CD8-positive, alpha-beta memory T cell (primary cell): ENCODE measurements around the gene PUS7. TPM values are rescaled to one million over a fixed set of nuclear protein-coding genes. Genes with fewer than 3 reads are reported as not detected.

Source experiments
- CTCF ChIA-PET: fragments of 350-600 bp; sonication (Branson Sonifier 250); formaldehyde crosslinking; loops from one replicate; lab custom pipeline; 2021; ENCODE audit warnings: antibody characterized with exemption; lab: Charles Lee
- POLR2A ChIA-PET: fragments of 350-600 bp; sonication (Branson Sonifier 250); formaldehyde crosslinking; loops from one replicate; lab custom pipeline; 2021; ENCODE audit warnings: antibody characterized with exemption; lab: Charles Lee
- DNase-seq, 5 donors: peaks; one replicate each; pipeline versions ENCODE4 v3.0.0 to v3.0.0-alpha.2; 2020 to 2022; ENCODE audit warnings: mixed read lengths in 1 of 5
- H3K27ac ChIP-seq: one replicate; pipeline ENCODE4 v1.7.0; 2013; ENCODE audit warnings: low read depth, mild to moderate bottlenecking, low read length, moderate library complexity
- H3K27me3 ChIP-seq: 2 replicates; pipeline ENCODE4 v1.7.0; 2013; ENCODE audit warnings: low read length, mild to moderate bottlenecking; ENCODE audit not compliant: insufficient read depth, poor library complexity, severe bottlenecking
- H3K36me3 ChIP-seq: 2 replicates; pipeline ENCODE4 v1.7.0; 2013; ENCODE audit warnings: mild to moderate bottlenecking, low read length, moderate library complexity; ENCODE audit not compliant: insufficient read depth
- H3K4me1 ChIP-seq: 2 replicates; pipeline ENCODE4 v1.7.0; 2013; ENCODE audit warnings: mild to moderate bottlenecking, low read length, moderate library complexity; ENCODE audit not compliant: insufficient read depth
- H3K4me3 ChIP-seq: 2 replicates; pipeline ENCODE4 v1.7.0; 2013; ENCODE audit warnings: mild to moderate bottlenecking, low read length
- H3K9me3 ChIP-seq: 2 replicates; pipeline ENCODE4 v1.7.0; 2013; ENCODE audit warnings: mild to moderate bottlenecking, low read length
- H3K27ac Mint-ChIP-seq, 8 donors: one replicate each; pipeline ENCODE4 v1.8.0; 2020 to 2021; ENCODE audit warnings: mixed read lengths in 8 of 8, mild to moderate bottlenecking in 6 of 8, inconsistent platforms in 3 of 8, moderate library complexity in 3 of 8
- H3K27me3 Mint-ChIP-seq, 2 donors: one replicate each; pipeline ENCODE4 v1.8.0; 2020 to 2021; ENCODE audit warnings: mixed read lengths in 2 of 2, mild to moderate bottlenecking in 1 of 2, moderate library complexity in 1 of 2
- H3K36me3 Mint-ChIP-seq, 3 donors: one replicate each; pipeline ENCODE4 v1.8.0; 2020 to 2021; ENCODE audit warnings: mixed read lengths in 3 of 3, inconsistent platforms in 1 of 3, mild to moderate bottlenecking in 1 of 3
- H3K4me1 Mint-ChIP-seq, 3 donors: one replicate each; pipeline ENCODE4 v1.8.0; 2020 to 2021; ENCODE audit warnings: mixed read lengths in 3 of 3, inconsistent platforms in 1 of 3, mild to moderate bottlenecking in 1 of 3
- H3K4me3 Mint-ChIP-seq, 7 donors: one replicate each; pipeline ENCODE4 v1.8.0; 2020 to 2021; ENCODE audit warnings: mixed read lengths in 7 of 7, mild to moderate bottlenecking in 6 of 7, moderate library complexity in 4 of 7, inconsistent platforms in 2 of 7
- H3K9me3 Mint-ChIP-seq, 5 donors: one replicate each; pipeline ENCODE4 v1.8.0; 2020 to 2022; ENCODE audit warnings: mixed read lengths in 5 of 5, mild to moderate bottlenecking in 3 of 5, moderate library complexity in 2 of 5, inconsistent platforms in 1 of 5
- polyA plus RNA-seq: library from polyadenylated mRNA; unstranded; fragments of 300-500 nt; fragmentation: Illumina TruSeq; gene quantifications from one replicate; pipeline ENCODE4 v1.2.3, GENCODE V29; 2021
- total RNA-seq, 2 experiments: library from RNA; stranded (reverse); gene quantifications; one replicate each; pipeline ENCODE4 v1.2.3, GENCODE V29; 2021

The PUS7 gene
- total and polyA plus RNA-seq, 3 experiments from 2014 or later, result 5.2 to 31.6 (median 30.4) TPM

DNA sequence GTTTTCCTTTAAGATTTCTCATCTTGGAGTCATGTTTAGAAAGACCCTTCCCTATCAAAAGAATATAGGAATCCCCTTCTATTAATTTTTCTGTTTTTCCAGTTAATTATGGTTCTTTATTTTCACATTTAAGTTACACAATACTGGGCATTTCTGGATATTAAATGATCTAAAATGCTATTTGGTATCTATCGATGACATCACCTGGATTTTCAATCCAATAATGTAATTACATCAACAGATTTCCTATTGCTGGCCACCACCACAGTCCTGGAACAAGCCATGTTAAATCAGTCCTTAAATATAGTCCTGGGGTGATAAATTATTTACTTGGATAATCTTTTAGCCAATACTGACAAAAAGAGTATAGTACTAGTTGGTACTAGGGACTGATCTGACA, 48.0 kb downstream of the PUS7 start:
- CTCF ChIA-PET, result no interaction called here
- no peaks in the 10 kb centered on the region for H3K27me3 ChIP-seq
- H3K27ac ChIP-seq, result no peak overlapping the region
- no peak for DNase-seq
- POLR2A ChIA-PET, result no interaction called here
- no peaks in the 10 kb centered on the region for H3K4me1 ChIP-seq
- H3K4me1 Mint-ChIP-seq, result peaks cover 0 to 9% (median 8%) of the 10 kb centered on the region in 3 donors
- no peaks in the 10 kb centered on the region for H3K9me3 ChIP-seq
- no peak overlapping the region for H3K27ac Mint-ChIP-seq
- no peaks in the 10 kb centered on the region for H3K9me3 Mint-ChIP-seq
- H3K36me3 ChIP-seq, result no peaks in the 10 kb centered on the region
- peaks cover 3 to 8% (median 3%) of the 10 kb centered on the region in 3 donors for H3K36me3 Mint-ChIP-seq
- H3K4me3 ChIP-seq, result no peak overlapping the region
- H3K27me3 Mint-ChIP-seq, result no peaks in the 10 kb centered on the region
- no peak overlapping the region for H3K4me3 Mint-ChIP-seq

GRCh38 chr7:105473163-105473562, 48.9 kb downstream of the PUS7 start:
- H3K36me3 Mint-ChIP-seq, result peaks cover 3 to 7% (median 3%) of the 10 kb centered on the region in 3 donors
- no peak overlapping the region for H3K27ac Mint-ChIP-seq
- DNase-seq, result no peak
- Histone ChIP-seq H3K27ac (no peak overlapping the region), H3K4me3 (no peak overlapping the region), H3K36me3 (no peaks in the 10 kb centered on the region), H3K27me3 (no peaks in the 10 kb centered on the region), H3K9me3 (no peaks in the 10 kb centered on the region), H3K4me1 (no peaks in the 10 kb centered on the region)
- H3K4me1 Mint-ChIP-seq, result peaks cover 0 to under 1% (median under 1%) of the 10 kb centered on the region in 3 donors
- no peaks in the 10 kb centered on the region for H3K9me3 Mint-ChIP-seq
- H3K4me3 Mint-ChIP-seq, result no peak overlapping the region
- CTCF ChIA-PET, result no interaction called here
- POLR2A ChIA-PET, result no interaction called here
- H3K27me3 Mint-ChIP-seq, result no peaks in the 10 kb centered on the region

- Histone ChIP-seq H3K36me3 (no peaks in the 10 kb centered on the region), H3K4me1 (no peaks in the 10 kb centered on the region), H3K9me3 (no peaks in the 10 kb centered on the region), H3K27me3 (no peaks in the 10 kb centered on the region), H3K4me3 (no peak overlapping the region), H3K27ac (no peak overlapping the region)
- POLR2A ChIA-PET, result no interaction called here
- Mint-ChIP-seq H3K9me3 (no peaks in the 10 kb centered on the region), H3K4me3 (no peak overlapping the region), H3K4me1 (no peaks in the 10 kb centered on the region), H3K36me3 (peaks cover 3 to 5% (median 3%) of the 10 kb centered on the region in 3 donors), H3K27ac (no peak overlapping the region), H3K27me3 (no peaks in the 10 kb centered on the region)
- no peak for DNase-seq
- CTCF ChIA-PET, result interaction anchor here (1.1 kb wide), 1 partner anchor 9 kb away, joined by 3 read pairs; no protein-coding TSS in a partner anchor
Measured at GRCh38 chr7:105470846-105471245, 51.2 kb downstream of the PUS7 start.

DNA sequence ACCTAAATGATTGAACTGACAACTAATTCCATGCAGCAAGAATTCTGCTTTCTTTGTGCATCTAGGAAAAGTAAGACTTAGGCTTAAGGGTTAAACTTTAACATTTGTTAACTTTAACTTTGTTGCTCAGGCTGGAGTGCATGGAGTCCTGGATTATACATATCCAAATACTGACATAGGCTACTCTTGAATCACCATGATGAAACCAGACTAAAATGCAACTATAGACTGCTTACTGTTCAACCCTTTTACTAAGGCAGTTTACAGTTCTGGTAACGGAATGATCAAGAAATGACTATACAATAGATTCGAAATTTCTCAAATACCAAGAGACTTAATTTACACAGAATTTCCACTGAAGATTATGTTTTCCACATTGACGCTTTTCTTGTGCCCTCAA, 52.0 kb downstream of the PUS7 start:
- CTCF ChIA-PET, result no interaction called here
- H3K4me1 ChIP-seq, result no peaks in the 10 kb centered on the region

DNA sequence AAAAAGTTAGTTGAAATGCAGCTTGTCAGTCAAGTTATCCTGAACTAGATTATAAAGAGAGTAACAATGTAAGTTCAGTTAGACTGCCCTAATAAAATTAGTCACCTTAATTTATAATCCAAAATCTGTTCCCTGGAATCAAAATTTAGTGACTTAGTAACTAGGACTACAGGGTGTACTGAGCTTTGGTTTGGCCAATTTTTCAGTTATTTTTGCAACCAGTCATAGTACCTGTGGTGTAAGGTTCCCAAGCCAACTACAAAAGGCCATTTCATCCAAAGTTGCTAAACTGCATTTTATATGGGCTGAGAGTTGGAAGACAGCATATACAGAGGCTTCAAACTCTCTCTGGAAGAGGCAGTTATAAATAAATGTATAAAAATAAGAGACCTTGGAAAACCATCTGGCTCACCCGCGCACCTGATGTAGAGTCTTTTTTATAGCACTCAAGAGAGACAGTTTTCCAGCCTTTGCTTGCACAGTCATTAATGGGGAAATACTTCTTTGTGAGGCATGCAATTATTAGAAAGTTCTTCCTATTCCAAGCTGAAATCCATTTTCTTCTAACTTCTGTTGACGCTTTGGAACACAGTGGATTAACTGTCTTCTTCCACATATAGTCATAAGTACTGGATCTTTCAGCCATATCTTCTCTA, 59.2 kb downstream of the PUS7 start:
- DNase-seq, result no peak
- POLR2A ChIA-PET, result no interaction called here
- Mint-ChIP-seq H3K4me1 (no peaks in the 10 kb centered on the region), H3K4me3 (no peak overlapping the region), H3K36me3 (peaks cover 0 to 23% (median 6%) of the 10 kb centered on the region in 3 donors), H3K27me3 (no peaks in the 10 kb centered on the region), H3K9me3 (no peaks in the 10 kb centered on the region), H3K27ac (peak overlapping the region in 1 of 8 donors; percentile 37)
- Histone ChIP-seq H3K4me3 (no peak overlapping the region), H3K27me3 (no peaks in the 10 kb centered on the region), H3K36me3 (no peaks in the 10 kb centered on the region), H3K27ac (no peak overlapping the region), H3K4me1 (no peaks in the 10 kb centered on the region), H3K9me3 (no peaks in the 10 kb centered on the region)
- CTCF ChIA-PET, result interaction anchor here (1.1 kb wide), 1 partner anchor 33 kb away, joined by 3 read pairs; no protein-coding TSS in a partner anchor

More for the DNA sequence above, 52.0 kb downstream of the PUS7 start:
- Mint-ChIP-seq H3K27ac (no peak overlapping the region), H3K36me3 (peaks cover 0 to 4% (median 3%) of the 10 kb centered on the region in 3 donors), H3K27me3 (no peaks in the 10 kb centered on the region), H3K4me1 (no peaks in the 10 kb centered on the region), H3K9me3 (no peaks in the 10 kb centered on the region), H3K4me3 (no peak overlapping the region)
- Histone ChIP-seq H3K4me3 (no peak overlapping the region), H3K27me3 (no peaks in the 10 kb centered on the region), H3K36me3 (no peaks in the 10 kb centered on the region), H3K9me3 (no peaks in the 10 kb centered on the region), H3K27ac (no peak overlapping the region)
- POLR2A ChIA-PET, result no interaction called here
- no peak for DNase-seq

GRCh38 chr7:105461518-105461917, 60.6 kb downstream of the PUS7 start:
- ChIA-PET POLR2A (no interaction called here), CTCF (no interaction called here)

DNA sequence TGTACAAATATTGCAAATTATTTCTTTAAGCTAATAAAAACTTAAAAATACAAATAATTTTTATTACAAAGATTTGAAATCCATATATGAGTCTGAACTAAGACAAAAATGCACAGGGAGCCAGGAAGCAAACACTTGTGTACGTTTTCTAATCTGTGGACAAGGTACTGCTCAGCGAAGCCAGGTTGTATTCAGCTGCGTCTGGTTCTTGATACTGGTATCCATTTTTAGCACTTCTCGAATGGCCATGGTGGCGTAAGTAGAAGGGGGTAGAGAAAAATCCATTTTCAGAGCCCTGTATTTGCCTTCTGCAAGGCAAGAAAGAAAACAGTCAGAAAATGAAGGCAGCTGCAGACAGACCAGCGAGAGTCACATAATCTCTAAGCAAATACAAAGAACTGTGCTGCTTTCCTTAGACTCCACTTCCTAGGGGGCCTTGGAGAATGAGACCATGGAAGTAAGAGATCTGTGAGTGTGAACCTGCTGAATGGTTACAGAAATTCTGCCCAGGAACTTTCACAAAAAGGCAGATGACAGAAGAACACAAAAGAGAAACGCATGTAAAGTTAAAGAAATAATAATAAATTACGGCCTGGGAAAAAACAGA, 64.3 kb downstream of the PUS7 start:
- no peak for DNase-seq
- Histone ChIP-seq H3K27ac (no peak overlapping the region), H3K4me1 (no peaks in the 10 kb centered on the region), H3K27me3 (no peaks in the 10 kb centered on the region), H3K9me3 (no peaks in the 10 kb centered on the region), H3K36me3 (no peaks in the 10 kb centered on the region), H3K4me3 (no peak overlapping the region)
- Mint-ChIP-seq H3K9me3 (no peaks in the 10 kb centered on the region), H3K27ac (no peak overlapping the region), H3K27me3 (no peaks in the 10 kb centered on the region), H3K36me3 (peaks cover 0 to 23% (median 9%) of the 10 kb centered on the region in 3 donors), H3K4me3 (no peak overlapping the region), H3K4me1 (peaks cover 0 to 10% (median 2%) of the 10 kb centered on the region in 3 donors)
- POLR2A ChIA-PET, result no interaction called here
- CTCF ChIA-PET, result no interaction called here

More at GRCh38 chr7:105461518-105461917, 60.6 kb downstream of the PUS7 start:
- Histone ChIP-seq H3K36me3 (no peaks in the 10 kb centered on the region), H3K27ac (no peak overlapping the region), H3K4me1 (no peaks in the 10 kb centered on the region), H3K4me3 (no peak overlapping the region), H3K27me3 (no peaks in the 10 kb centered on the region), H3K9me3 (no peaks in the 10 kb centered on the region)
- H3K4me1 Mint-ChIP-seq, result no peaks in the 10 kb centered on the region
- DNase-seq, result no peak
- peak overlapping the region in 3 of 8 donors; percentile 12 to 67 (median 14) for H3K27ac Mint-ChIP-seq
- no peak overlapping the region for H3K4me3 Mint-ChIP-seq
- no peaks in the 10 kb centered on the region for H3K27me3 Mint-ChIP-seq
- H3K36me3 Mint-ChIP-seq, result peaks cover 0 to 28% (median 9%) of the 10 kb centered on the region in 3 donors
- H3K9me3 Mint-ChIP-seq, result no peaks in the 10 kb centered on the region

DNA sequence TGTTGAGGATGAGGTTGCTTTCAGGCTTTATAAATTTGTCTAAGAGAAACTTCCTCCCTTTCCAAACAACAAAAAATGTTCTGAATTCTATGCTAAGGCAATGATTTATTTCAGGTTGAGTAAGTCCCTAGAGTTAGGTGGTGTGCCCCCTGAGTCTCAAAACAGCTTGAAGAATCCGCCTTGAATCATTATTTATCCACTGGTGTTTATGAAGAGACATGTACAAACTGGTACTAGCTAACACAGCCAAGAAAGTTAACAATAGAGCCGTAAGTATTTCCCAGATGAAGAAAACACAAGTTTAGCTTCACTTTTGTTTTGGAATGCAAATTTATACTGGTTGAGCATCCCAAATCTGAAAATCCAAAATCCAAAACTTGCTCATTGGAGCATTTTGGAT, 67.2 kb downstream of the PUS7 start:
- ChIA-PET POLR2A (no interaction called here), CTCF (no interaction called here)
- no peaks in the 10 kb centered on the region for H3K27me3 ChIP-seq
- H3K27ac ChIP-seq, result no peak overlapping the region
- H3K36me3 Mint-ChIP-seq, result peaks cover 0 to 12% (median 6%) of the 10 kb centered on the region in 3 donors
- H3K4me3 ChIP-seq, result no peak overlapping the region
- H3K27ac Mint-ChIP-seq, result no peak overlapping the region
- no peaks in the 10 kb centered on the region for H3K36me3 ChIP-seq
- H3K9me3 Mint-ChIP-seq, result peaks cover 0 to 1% (median 0%) of the 10 kb centered on the region in 5 donors
- no peaks in the 10 kb centered on the region for H3K27me3 Mint-ChIP-seq
- no peaks in the 10 kb centered on the region for H3K9me3 ChIP-seq
- no peak overlapping the region for H3K4me3 Mint-ChIP-seq
- DNase-seq, result no peak
- H3K4me1 ChIP-seq, result no peaks in the 10 kb centered on the region
- peaks cover 7 to 28% (median 14%) of the 10 kb centered on the region in 3 donors for H3K4me1 Mint-ChIP-seq
